Naive thymus-derived CD8-positive, alpha-beta T cell (primary cell): ENCODE measurements around the gene SLC25A51. TPM values are rescaled to one million over a fixed set of nuclear protein-coding genes. Genes with fewer than 3 reads are reported as not detected.
"Not testable (repeated sequence)": the region's sequence is repeated elsewhere in the genome, so short reads cannot be mapped to it uniquely, and the experiment has no call there.

ENCODE experiments used
- ATAC-seq, 2 donors: fragments of 150-1000 bp; cut with Tn5 transposase in 1 of 2; sonication (Bioruptor Pico), chemical (Tn5 transposase) in 1 of 2; 1 replicate in 1 of 2; 2 replicates in 1 of 2; pipeline ENCODE4 v1.10.0; 2021; ENCODE audit warnings: mild to moderate bottlenecking in 2 of 2, moderate library complexity in 2 of 2
- POLR2A ChIA-PET: fragments of 350-600 bp; sonication (Branson Sonifier 250); formaldehyde crosslinking; loops from one replicate; lab custom pipeline; 2021; ENCODE audit warnings: antibody characterized with exemption; lab: Charles Lee
- DNase-seq, 10 donors: peaks; one replicate each; pipeline versions ENCODE4 v3.0.0 to v3.0.0-alpha.2; 2020 to 2022
- H3K27ac Mint-ChIP-seq, 10 donors: one replicate each; pipeline ENCODE4 v1.8.0; 2020 to 2022; ENCODE audit warnings: mild to moderate bottlenecking in 10 of 10, mixed read lengths in 10 of 10, moderate library complexity in 4 of 10, inconsistent platforms in 1 of 10
- H3K27me3 Mint-ChIP-seq, 5 donors: one replicate each; pipeline ENCODE4 v1.8.0; 2021 to 2022; ENCODE audit warnings: mixed read lengths in 5 of 5
- H3K36me3 Mint-ChIP-seq, 3 donors: one replicate each; pipeline ENCODE4 v1.8.0; 2020 to 2022; ENCODE audit warnings: mixed read lengths in 3 of 3, mild to moderate bottlenecking in 2 of 3, inconsistent platforms in 1 of 3
- H3K4me1 Mint-ChIP-seq, 4 donors: one replicate each; pipeline ENCODE4 v1.8.0; 2021 to 2022; ENCODE audit warnings: mixed read lengths in 4 of 4
- H3K4me3 Mint-ChIP-seq, 10 donors: one replicate each; pipeline ENCODE4 v1.8.0; 2020 to 2022; ENCODE audit warnings: mild to moderate bottlenecking in 10 of 10, mixed read lengths in 10 of 10, moderate library complexity in 6 of 10, inconsistent platforms in 1 of 10
- H3K9me3 Mint-ChIP-seq, 9 donors: one replicate each; pipeline ENCODE4 v1.8.0; 2020 to 2022; ENCODE audit warnings: mixed read lengths in 9 of 9, mild to moderate bottlenecking in 3 of 9, inconsistent platforms in 1 of 9, moderate library complexity in 1 of 9
- polyA plus RNA-seq, 3 donors: library from polyadenylated mRNA; unstranded; fragments of 300-500 nt; fragmentation: Illumina TruSeq; gene quantifications; one replicate each; pipeline ENCODE4 v1.2.3, GENCODE V29; 2021
- total RNA-seq, 8 experiments: library from RNA in 2 of 8; stranded (reverse) in 2 of 8; gene quantifications; one replicate each; pipeline ENCODE4 v1.2.3 and lab custom pipeline; 2021 to 2026

SLC25A51 gene
- total and polyA plus RNA-seq, 5 experiments from 2014 or later = 8.9 to 35.1 (median 12.4) TPM

- no peak for DNase-seq
- Mint-ChIP-seq H3K27me3 (peaks cover 0 to 2% (median 0%) of the 10 kb centered on the region in 5 donors), H3K27ac (no peak overlapping the region), H3K9me3 (no peaks in the 10 kb centered on the region), H3K4me1 (peaks cover 0 to 3% (median 0%) of the 10 kb centered on the region in 4 donors), H3K4me3 (no peak overlapping the region), H3K36me3 (no peaks in the 10 kb centered on the region)
- POLR2A ChIA-PET = interaction anchor here (0.6 kb wide), 1 partner anchor 489 kb away, joined by 4 read pairs; no protein-coding TSS in a partner anchor
- no peak for ATAC-seq
Measured at GRCh38 chr9:37914154-37914551, 10.2 kb upstream of the SLC25A51 start.

DNA sequence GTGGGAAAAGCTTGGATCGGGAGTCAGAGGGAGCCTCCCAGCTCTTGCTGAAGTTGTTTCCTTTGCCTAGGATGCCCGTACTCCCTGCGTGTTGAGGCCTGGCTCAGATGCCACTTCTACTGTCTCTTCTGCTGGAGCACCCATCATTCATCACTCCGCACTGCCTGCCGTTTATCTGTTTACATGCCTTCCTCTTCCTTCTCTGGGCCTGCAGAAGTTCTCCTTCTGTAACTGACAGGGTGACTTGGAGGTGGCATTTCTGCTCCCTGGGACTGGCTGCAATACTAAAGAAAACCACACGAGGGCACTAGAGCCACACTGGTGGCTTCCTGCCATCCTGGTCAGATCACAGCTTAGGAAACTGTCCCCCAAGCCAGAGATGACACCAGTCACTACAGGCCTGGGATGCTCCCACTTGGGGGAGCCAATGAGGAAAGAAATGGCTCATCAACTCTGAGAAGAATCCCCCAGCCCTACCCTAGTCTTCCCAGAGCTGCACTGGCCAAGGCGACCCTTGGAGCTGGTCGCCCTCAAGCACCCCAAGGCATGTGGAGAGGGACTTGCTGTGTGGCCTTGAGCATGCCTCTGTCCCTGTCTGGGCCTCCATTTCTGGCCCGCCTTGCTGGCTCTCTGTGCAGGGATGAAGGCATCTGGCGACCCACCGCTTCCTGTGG is 9.7 kb upstream of the SLC25A51 start:
- no peaks in the 10 kb centered on the region for H3K9me3 Mint-ChIP-seq
- POLR2A ChIA-PET = interaction anchor here (0.6 kb wide), 1 partner anchor 490 kb away, joined by 4 read pairs; no protein-coding TSS in a partner anchor
- ATAC-seq = peak; percentile 86 to 91
- H3K36me3 Mint-ChIP-seq = no peaks in the 10 kb centered on the region
- H3K4me3 Mint-ChIP-seq = no peak overlapping the region
- peaks cover 0 to 4% (median 0%) of the 10 kb centered on the region in 5 donors for H3K27me3 Mint-ChIP-seq
- peaks cover 0 to 5% (median 0%) of the 10 kb centered on the region in 4 donors for H3K4me1 Mint-ChIP-seq
- no peak overlapping the region for H3K27ac Mint-ChIP-seq
- peak; percentile 56 to 85 (median 72) for DNase-seq

DNA sequence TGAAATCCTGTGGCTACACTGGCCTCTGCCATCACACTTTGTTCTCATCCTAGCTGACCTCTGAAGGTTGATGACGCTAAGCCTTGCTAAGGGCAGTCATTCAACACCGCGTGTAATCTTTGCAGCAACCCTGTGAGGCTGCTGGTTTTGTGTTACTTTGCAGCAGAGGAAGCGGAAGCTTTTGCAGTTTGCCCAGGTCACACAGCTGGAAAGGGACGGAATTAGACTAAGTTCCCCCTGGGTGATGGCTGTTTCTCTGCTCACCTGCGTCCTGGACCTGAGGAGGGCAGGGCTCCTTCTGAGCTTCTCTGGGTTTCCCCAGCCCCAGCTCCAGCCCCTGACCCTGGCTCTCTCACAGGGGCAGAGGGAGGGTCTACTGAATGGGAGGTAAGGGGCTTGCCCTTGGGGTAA is 7.3 kb upstream of the SLC25A51 start:
- Mint-ChIP-seq H3K36me3 (no peaks in the 10 kb centered on the region), H3K27me3 (peaks cover 0 to 4% (median 2%) of the 10 kb centered on the region in 5 donors), H3K9me3 (no peaks in the 10 kb centered on the region), H3K27ac (peak overlapping the region in 1 of 10 donors; percentile 48), H3K4me3 (no peak overlapping the region), H3K4me1 (peaks cover 0 to 5% (median 0%) of the 10 kb centered on the region in 4 donors)
- ATAC-seq = no peak
- no peak for DNase-seq
- POLR2A ChIA-PET = no interaction called here

GRCh38 chr9:37910271-37910670 is 6.3 kb upstream of the SLC25A51 start:
- peak overlapping the region in 1 of 10 donors; percentile 22 for H3K27ac Mint-ChIP-seq
- no peaks in the 10 kb centered on the region for H3K36me3 Mint-ChIP-seq
- POLR2A ChIA-PET = no interaction called here
- ATAC-seq = no peak
- H3K4me1 Mint-ChIP-seq = peaks cover 0 to 5% (median 1%) of the 10 kb centered on the region in 4 donors
- H3K9me3 Mint-ChIP-seq = no peaks in the 10 kb centered on the region
- H3K4me3 Mint-ChIP-seq = no peak overlapping the region
- DNase-seq = no peak
- peaks cover 0 to 4% (median 2%) of the 10 kb centered on the region in 5 donors for H3K27me3 Mint-ChIP-seq

GRCh38 chr9:37909836-37910235 is 5.9 kb upstream of the SLC25A51 start:
- H3K36me3 Mint-ChIP-seq, H3K27me3 Mint-ChIP-seq, H3K27ac Mint-ChIP-seq, H3K4me1 Mint-ChIP-seq, ATAC-seq, DNase-seq, POLR2A ChIA-PET, H3K4me3 Mint-ChIP-seq, H3K9me3 Mint-ChIP-seq: not testable (repeated sequence)

- Mint-ChIP-seq H3K4me1 (peaks cover 3 to 11% (median 10%) of the 10 kb centered on the region in 4 donors), H3K4me3 (no peak overlapping the region), H3K9me3 (no peaks in the 10 kb centered on the region), H3K27ac (peak overlapping the region in 1 of 10 donors; percentile 62), H3K27me3 (peaks cover 0 to 4% (median 2%) of the 10 kb centered on the region in 5 donors), H3K36me3 (no peaks in the 10 kb centered on the region)
- POLR2A ChIA-PET = no interaction called here
- ATAC-seq = no peak
- no peak for DNase-seq
Measured at GRCh38 chr9:37909326-37909725, 5.4 kb upstream of the SLC25A51 start.

- no peak overlapping the region for H3K27ac Mint-ChIP-seq
- DNase-seq (no peak), ATAC-seq (no peak)
- H3K27me3 Mint-ChIP-seq = peaks cover 0 to 4% (median 2%) of the 10 kb centered on the region in 5 donors
- no peak overlapping the region for H3K4me3 Mint-ChIP-seq
- H3K36me3 Mint-ChIP-seq = no peaks in the 10 kb centered on the region
- no peaks in the 10 kb centered on the region for H3K9me3 Mint-ChIP-seq
- POLR2A ChIA-PET = no interaction called here
- peaks cover 4 to 13% (median 13%) of the 10 kb centered on the region in 4 donors for H3K4me1 Mint-ChIP-seq
Measured at GRCh38 chr9:37908698-37909186, 4.8 kb upstream of the SLC25A51 start.

DNA sequence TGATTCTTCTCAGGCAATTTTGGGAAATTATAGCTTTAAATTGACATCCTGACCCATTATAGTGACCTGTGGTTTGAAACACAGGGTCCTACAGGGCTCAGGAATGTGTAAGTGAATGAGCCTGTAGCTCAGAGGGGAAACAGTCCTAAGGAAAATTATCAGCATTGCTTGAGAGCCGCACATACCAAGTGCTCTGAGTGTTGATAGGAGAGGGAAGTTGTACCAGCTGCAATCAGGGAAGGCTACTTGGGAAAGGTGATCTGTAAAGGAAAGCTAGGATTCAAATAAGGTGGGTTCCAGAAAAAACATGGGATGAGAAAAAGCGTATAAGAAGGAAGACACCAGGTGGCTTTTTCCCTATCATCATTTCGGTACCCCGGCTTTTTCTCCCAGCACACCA is 4.4 kb upstream of the SLC25A51 start:
- Mint-ChIP-seq H3K9me3 (no peaks in the 10 kb centered on the region), H3K27me3 (peaks cover 0 to 4% (median 0%) of the 10 kb centered on the region in 5 donors), H3K27ac (peak overlapping the region in 1 of 10 donors; percentile 67), H3K4me3 (no peak overlapping the region), H3K4me1 (peaks cover 5 to 14% (median 13%) of the 10 kb centered on the region in 4 donors), H3K36me3 (no peaks in the 10 kb centered on the region)
- ATAC-seq (no peak), DNase-seq (no peak)
- POLR2A ChIA-PET = no interaction called here

GRCh38 chr9:37906312-37907239 is 2.6 kb upstream of the SLC25A51 start:
- H3K4me3 Mint-ChIP-seq = peak overlapping the region in 5 of 10 donors; percentile 15 to 52 (median 48)
- no peaks in the 10 kb centered on the region for H3K9me3 Mint-ChIP-seq
- H3K36me3 Mint-ChIP-seq = no peaks in the 10 kb centered on the region
- ATAC-seq (no peak), DNase-seq (no peak)
- H3K27me3 Mint-ChIP-seq = peaks cover 0 to 4% (median 0%) of the 10 kb centered on the region in 5 donors
- H3K27ac Mint-ChIP-seq = peak overlapping the region in 3 of 10 donors; percentile 60 to 88 (median 79)
- peaks cover 8 to 30% (median 24%) of the 10 kb centered on the region in 4 donors for H3K4me1 Mint-ChIP-seq
- POLR2A ChIA-PET = no interaction called here

- peak overlapping the region in 5 of 10 donors; percentile 5 to 52 (median 19) for H3K4me3 Mint-ChIP-seq
- H3K9me3 Mint-ChIP-seq = no peaks in the 10 kb centered on the region
- H3K36me3 Mint-ChIP-seq = peaks cover 0 to 1% (median 0%) of the 10 kb centered on the region in 3 donors
- H3K27ac Mint-ChIP-seq = peak overlapping the region in 6 of 10 donors; percentile 5 to 88 (median 70)
- H3K27me3 Mint-ChIP-seq = peaks cover 0 to 4% (median 0%) of the 10 kb centered on the region in 5 donors
- no peak for DNase-seq
- peaks cover 9 to 30% (median 26%) of the 10 kb centered on the region in 4 donors for H3K4me1 Mint-ChIP-seq
- ATAC-seq = no peak
- POLR2A ChIA-PET = no interaction called here
Measured at GRCh38 chr9:37905776-37906175, 1.8 kb upstream of the SLC25A51 start.

- DNase-seq (no peak), ATAC-seq (no peak)
- Mint-ChIP-seq H3K27me3 (peaks cover 0 to 3% (median 0%) of the 10 kb centered on the region in 5 donors), H3K36me3 (peaks cover 0 to 4% (median 0%) of the 10 kb centered on the region in 3 donors), H3K4me3 (peak overlapping the region in 7 of 10 donors; percentile 19 to 94 (median 92)), H3K9me3 (no peaks in the 10 kb centered on the region), H3K4me1 (peaks cover 12 to 33% (median 29%) of the 10 kb centered on the region in 4 donors), H3K27ac (peak overlapping the region in 9 of 10 donors; percentile 25 to 96 (median 94))
- POLR2A ChIA-PET = interaction anchor here (1.1 kb wide), 1 partner anchor 13 kb away, joined by 3 read pairs; no protein-coding TSS in a partner anchor
Measured at GRCh38 chr9:37905131-37905505, 1.2 kb upstream of the SLC25A51 start.

DNA sequence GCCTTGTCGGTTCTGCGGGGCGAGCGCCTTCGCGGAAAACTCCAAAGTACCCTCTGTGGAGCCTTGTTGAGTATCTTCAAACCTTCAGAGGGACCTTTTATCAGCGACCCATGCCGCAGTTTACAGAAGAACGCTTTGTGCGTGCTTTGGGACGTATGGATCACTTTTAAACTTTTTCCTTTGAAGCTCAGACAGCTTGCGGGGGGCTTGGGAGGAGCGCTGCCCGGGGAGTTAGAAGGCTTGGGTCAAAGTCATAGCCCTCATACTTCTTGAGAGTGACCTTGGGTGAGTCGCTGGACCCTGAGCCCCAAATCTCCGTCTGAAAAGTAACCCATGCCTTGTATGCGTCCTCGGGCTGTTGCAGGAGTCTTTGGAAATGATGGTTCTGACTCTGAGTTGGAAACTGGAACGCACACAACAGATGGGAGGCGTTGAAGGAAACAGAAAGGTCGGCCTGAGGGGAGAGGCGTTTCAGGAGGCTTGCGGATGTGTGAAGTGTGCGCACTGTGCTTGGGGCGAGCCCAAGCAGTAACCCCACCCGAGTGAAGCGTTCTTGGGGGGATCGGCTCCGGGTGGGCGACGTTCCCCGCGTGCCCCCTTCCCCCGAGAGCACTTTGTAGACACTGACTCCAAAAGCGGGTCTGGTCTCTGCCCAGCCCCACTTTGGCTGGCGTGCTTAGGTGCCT is 661 bp upstream of the SLC25A51 start:
- H3K4me3 Mint-ChIP-seq = peak overlapping the region; percentile 83 to 95 (median 92)
- peak overlapping the region; percentile 88 to 98 (median 94) for H3K27ac Mint-ChIP-seq
- peak in 1 of 10 donors; percentile 11 for DNase-seq
- H3K27me3 Mint-ChIP-seq = peaks cover 0 to 3% (median 0%) of the 10 kb centered on the region in 5 donors
- POLR2A ChIA-PET = interaction anchor here (0.6 to 1.1 kb wide), 3 partner anchors 12 to 184 kb away, joined by 3 read pairs; no protein-coding TSS in a partner anchor
- peaks cover 12 to 33% (median 29%) of the 10 kb centered on the region in 4 donors for H3K4me1 Mint-ChIP-seq
- H3K36me3 Mint-ChIP-seq = peaks cover 0 to 5% (median 0%) of the 10 kb centered on the region in 3 donors
- ATAC-seq = peak in 1 of 2 donors; percentile 1
- no peaks in the 10 kb centered on the region for H3K9me3 Mint-ChIP-seq
